Fibroblast of skin of left quadriceps (primary cell): ENCODE measurements around the gene C1orf167.

ENCODE experiments used
- DNase-seq, 2 experiments: peaks; one replicate each; pipeline ENCODE4 v3.0.0-alpha.2; 2013; ENCODE audit warnings: low read depth in 2 of 2

C1orf167 gene

GRCh38 chr1:11735854-11736745 lies 25.9 kb upstream of the C1orf167 start, which contains the start of gene AGTRAP:
TSS of gene AGTRAP (plus strand) at chr1:11736136. CDS start at chr1:11736209, 73 bp downstream.
- DNase-seq, result peak; percentile 67 to 72

GRCh38 chr1:11736746-11737639 lies 25.0 kb upstream of the C1orf167 start:
- no peak for DNase-seq

GRCh38 chr1:11738096-11738495 lies 23.9 kb upstream of the C1orf167 start:
- DNase-seq, result no peak

GRCh38 chr1:11738783-11739182 lies 23.2 kb upstream of the C1orf167 start:
- DNase-seq, result no peak

GRCh38 chr1:11740258-11741192 lies 21.5 kb upstream of the C1orf167 start:
- no peak for DNase-seq

GRCh38 chr1:11741482-11741881 lies 20.5 kb upstream of the C1orf167 start:
- DNase-seq, result no peak

- no peak for DNase-seq
Observed at GRCh38 chr1:11741919-11742558, 20.0 kb upstream of the C1orf167 start.

GRCh38 chr1:11744287-11744686 lies 17.7 kb upstream of the C1orf167 start:
- DNase-seq, result no peak

GRCh38 chr1:11746092-11746491 lies 15.9 kb upstream of the C1orf167 start:
- no peak for DNase-seq

GRCh38 chr1:11746795-11747487 lies 15.1 kb upstream of the C1orf167 start:
- DNase-seq, result no peak

- DNase-seq, result no peak
Observed at GRCh38 chr1:11748294-11749202, 13.4 kb upstream of the C1orf167 start.

GRCh38 chr1:11749203-11749689 lies 12.7 kb upstream of the C1orf167 start:
- no peak for DNase-seq

- DNase-seq, result no peak
Observed at GRCh38 chr1:11749996-11750395, 12.0 kb upstream of the C1orf167 start.

- no peak for DNase-seq
Observed at GRCh38 chr1:11751087-11751486, 10.9 kb upstream of the C1orf167 start.

- no peak for DNase-seq
Observed at GRCh38 chr1:11752359-11753088, 9.5 kb upstream of the C1orf167 start.

GRCh38 chr1:11753555-11754208 lies 8.3 kb upstream of the C1orf167 start:
- no peak for DNase-seq

GRCh38 chr1:11757047-11757446 lies 4.9 kb upstream of the C1orf167 start:
- no peak for DNase-seq

GRCh38 chr1:11759791-11760190 lies 2.2 kb upstream of the C1orf167 start:
- no peak for DNase-seq
